ENCODE results near the gene AGER.
"Not testable (repeated sequence)": the region's sequence is repeated elsewhere in the genome, so short reads cannot be mapped to it uniquely, and the experiment has no call there.

Gene AGER

DNA sequence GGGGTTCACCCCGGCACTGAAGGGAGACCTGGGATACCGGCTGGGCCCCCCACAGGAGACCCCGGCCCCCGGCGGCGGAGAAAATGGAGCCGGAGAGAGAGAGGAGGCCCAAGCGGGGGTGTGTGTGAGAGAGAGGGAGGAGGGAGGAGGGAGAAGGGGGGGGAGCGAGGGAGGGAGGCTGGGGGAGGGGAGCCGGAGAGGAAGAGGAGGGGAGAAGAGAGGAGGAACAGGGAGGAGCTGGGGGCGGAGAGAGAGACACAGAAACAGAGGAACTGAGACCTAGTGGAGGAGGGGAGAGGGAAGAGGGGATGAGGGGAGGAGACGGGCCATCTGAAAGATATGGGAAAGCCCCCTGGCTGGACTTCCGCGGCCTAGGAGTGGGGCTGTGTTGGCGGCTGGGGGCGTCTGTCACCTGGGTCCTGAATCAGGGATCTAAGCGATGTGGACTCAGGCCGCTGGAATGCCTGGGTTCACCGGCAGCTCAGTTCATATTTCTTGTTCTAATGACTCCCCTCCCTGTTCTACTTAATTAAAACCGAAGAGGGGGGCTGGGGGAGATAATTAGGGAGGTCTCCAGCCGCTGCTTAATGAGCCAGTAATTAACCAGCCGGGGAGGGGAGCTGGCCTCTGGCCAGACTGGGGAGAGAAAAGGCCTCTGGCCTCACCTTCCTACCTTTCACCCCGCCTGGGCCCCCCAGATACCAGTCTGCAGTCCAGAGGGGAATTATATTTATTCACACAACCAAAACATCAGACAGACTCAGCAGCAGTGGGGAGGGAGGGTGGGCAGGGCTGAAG lies 6.2 kb upstream of the AGER start, which contains the start of gene PBX2:
Gene PBX2, minus strand, starts transcription at position 149 of the 798 bp plus-strand sequence. CDS start 287 bp downstream, outside the sequence.
- peak within 1 kb of the TSS; percentile 74 for H3K4me3 ChIP-seq (ENCODE audit: low read depth, low read length)
- in situ Hi-C loops (cut with HindIII; ENCODE audit: low sequenced_read_pairs) = no loop called here

DNA sequence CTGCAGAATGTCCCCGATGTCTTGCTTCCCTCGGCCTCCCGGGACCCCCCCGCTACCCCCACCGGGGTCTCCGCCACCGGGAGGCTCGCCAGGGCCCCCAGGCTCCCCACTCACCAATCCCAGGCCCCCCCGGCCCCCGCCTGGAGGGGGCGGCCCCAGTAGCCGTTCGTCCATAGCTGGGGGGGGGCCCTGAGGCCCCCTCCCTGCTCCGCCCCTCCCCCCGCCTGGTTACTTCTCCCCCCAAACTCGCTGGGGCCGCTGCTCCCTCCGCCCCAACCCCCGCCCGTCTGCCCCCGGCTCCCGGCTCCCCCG lies 5.6 kb upstream of the AGER start:
- H3K4me3 ChIP-seq (ENCODE audit: low read depth, low read length) = peak overlapping the region; percentile 74
- TF ChIP-seq, protein P1, sequence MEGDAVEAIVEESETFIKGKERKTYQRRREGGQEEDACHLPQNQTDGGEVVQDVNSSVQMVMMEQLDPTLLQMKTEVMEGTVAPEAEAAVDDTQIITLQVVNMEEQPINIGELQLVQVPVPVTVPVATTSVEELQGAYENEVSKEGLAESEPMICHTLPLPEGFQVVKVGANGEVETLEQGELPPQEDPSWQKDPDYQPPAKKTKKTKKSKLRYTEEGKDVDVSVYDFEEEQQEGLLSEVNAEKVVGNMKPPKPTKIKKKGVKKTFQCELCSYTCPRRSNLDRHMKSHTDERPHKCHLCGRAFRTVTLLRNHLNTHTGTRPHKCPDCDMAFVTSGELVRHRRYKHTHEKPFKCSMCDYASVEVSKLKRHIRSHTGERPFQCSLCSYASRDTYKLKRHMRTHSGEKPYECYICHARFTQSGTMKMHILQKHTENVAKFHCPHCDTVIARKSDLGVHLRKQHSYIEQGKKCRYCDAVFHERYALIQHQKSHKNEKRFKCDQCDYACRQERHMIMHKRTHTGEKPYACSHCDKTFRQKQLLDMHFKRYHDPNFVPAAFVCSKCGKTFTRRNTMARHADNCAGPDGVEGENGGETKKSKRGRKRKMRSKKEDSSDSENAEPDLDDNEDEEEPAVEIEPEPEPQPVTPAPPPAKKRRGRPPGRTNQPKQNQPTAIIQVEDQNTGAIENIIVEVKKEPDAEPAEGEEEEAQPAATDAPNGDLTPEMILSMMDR (IDR thresholded peaks at IDR 0.05; ENCODE audit: low read depth, low read length, missing control alignments) = no peak
- no peak for DNase-seq (ENCODE audit: low read depth)
- in situ Hi-C loops (cut with HindIII; ENCODE audit: low sequenced_read_pairs) = loop anchor here (10.0 kb wide), 1 partner anchor 65 kb away; the partner anchor contains the start of gene ATF6B

More for the DNA sequence above, 6.2 kb upstream of the AGER start, which contains the start of gene PBX2:
- peak; percentile 74 for DNase-seq (ENCODE audit: low read depth)
- TF ChIP-seq, protein P1 (IDR thresholded peaks at IDR 0.05; ENCODE audit: low read depth, low read length, missing control alignments) = no peak

DNA sequence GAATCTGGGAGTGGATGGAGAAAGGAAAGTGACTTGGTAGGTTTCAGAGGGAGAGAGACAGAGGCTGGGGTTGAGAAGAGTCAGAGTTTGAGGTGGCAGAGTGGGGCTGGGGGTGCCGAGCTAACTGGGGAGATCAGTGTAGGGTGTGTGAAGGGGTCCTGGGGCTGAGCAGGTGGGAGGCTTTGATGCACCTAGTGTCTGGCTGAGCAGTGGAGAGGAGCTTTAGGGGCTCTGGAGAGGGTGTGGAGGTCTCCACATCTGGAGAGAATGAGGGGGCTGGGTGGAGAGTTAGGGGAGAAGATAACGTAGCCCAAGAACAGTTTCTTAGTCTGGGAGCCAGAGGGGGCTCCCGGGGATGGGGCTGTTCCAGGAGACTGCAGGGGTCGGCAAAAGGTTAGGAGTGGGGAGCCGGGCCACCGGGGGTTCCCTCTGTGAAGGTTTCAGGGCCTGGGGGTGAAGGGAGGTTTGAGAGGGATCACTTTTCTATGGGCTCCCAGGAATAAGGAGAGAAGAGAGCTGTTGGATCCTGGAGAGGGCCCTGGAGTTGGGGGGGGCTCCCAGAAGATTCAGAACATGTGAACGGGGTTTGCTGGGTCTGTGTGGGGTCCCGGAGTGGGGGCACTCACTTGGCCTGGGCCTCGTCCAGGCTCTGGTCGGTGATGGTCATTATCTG lies 5.2 kb upstream of the AGER start:
- in situ Hi-C loops (cut with HindIII; ENCODE audit: low sequenced_read_pairs) = loop anchor here (10.0 kb wide), 1 partner anchor 64 kb away; the partner anchor contains the start of gene ATF6B
- peak overlapping the region; percentile 74 for H3K4me3 ChIP-seq (ENCODE audit: low read depth, low read length)
- TF ChIP-seq, protein P1 (IDR thresholded peaks at IDR 0.05; ENCODE audit: low read depth, low read length, missing control alignments) = no peak
- no peak for DNase-seq (ENCODE audit: low read depth)

DNA sequence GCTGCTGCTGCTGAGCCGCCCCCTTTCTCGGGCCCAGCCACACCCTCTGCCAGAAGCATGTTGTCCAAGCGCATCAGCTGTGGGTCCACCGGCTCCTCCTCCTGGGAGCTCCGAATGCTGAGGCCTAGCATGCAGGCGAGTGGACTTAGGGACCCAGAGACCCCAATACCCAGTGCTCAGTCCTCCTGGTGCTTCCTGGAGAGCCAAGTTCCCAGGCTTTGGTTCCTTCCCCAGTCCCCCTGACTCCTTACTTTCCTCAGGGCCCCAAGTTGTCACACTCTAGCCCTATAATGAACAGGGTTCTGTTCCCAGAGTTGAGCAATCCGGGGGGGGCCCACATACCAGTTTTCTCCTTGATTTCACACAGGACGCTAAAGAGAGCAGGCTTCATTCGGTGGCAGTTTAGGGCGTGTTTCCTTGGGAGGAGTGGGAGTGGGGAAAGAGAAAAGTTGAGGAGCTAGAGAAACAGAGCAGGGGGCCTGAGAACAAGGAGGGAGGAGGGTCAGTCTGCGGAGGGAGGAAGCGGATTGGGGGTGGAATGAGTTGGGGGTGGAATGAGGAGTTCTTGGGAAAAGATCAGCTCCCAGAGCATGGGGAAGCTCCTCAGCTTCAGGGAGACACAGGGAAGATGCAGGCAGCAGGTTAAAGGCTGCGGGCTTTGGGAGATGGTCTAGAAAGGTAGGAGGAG lies 4.5 kb upstream of the AGER start:
- H3K4me3 ChIP-seq (ENCODE audit: low read depth, low read length) = peak overlapping the region; percentile 74
- DNase-seq (ENCODE audit: low read depth) = no peak
- TF ChIP-seq, protein P1 (IDR thresholded peaks at IDR 0.05; ENCODE audit: low read depth, low read length, missing control alignments) = no peak
- in situ Hi-C loops (cut with HindIII; ENCODE audit: low sequenced_read_pairs) = loop anchor here (10.0 kb wide), 1 partner anchor 64 kb away; the partner anchor contains the start of gene ATF6B

DNA sequence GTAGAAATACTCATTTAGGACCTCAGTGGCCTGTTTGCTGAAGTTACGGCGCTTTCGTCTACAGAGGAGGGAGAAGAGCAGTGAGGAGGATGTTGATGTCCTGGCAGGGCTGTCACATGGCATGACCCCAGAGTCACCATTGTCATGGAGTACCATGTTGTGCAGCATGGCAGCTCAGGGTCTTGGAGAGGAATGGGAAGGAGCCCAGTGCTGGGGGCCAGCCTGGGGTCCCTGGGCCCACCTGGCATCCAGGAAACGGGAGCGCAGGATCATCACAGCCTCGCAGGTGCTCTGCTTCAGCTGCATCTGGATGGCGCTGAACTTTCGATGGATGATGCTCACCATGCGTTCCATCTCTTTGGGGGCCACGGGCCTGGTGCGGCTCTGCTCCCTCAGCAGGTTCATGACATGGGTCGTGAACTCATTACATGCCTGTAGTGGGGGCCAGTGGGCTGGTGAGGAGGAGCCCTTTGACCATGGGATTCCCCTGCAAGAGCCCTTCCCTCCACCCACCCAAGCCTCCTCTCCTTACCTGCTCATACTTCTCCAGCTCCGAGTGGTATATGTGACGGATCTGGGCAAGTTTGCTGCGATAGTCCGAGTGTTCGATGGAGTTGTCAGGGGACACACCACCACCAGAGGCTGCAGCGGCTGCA lies 3.8 kb upstream of the AGER start:
- H3K4me3 ChIP-seq (ENCODE audit: low read depth, low read length) = peak overlapping the region; percentile 74
- DNase-seq (ENCODE audit: low read depth) = not testable (repeated sequence)
- in situ Hi-C loops (cut with HindIII; ENCODE audit: low sequenced_read_pairs) = loop anchor here (10.0 kb wide), 1 partner anchor 63 kb away; the partner anchor contains the start of gene ATF6B

DNA sequence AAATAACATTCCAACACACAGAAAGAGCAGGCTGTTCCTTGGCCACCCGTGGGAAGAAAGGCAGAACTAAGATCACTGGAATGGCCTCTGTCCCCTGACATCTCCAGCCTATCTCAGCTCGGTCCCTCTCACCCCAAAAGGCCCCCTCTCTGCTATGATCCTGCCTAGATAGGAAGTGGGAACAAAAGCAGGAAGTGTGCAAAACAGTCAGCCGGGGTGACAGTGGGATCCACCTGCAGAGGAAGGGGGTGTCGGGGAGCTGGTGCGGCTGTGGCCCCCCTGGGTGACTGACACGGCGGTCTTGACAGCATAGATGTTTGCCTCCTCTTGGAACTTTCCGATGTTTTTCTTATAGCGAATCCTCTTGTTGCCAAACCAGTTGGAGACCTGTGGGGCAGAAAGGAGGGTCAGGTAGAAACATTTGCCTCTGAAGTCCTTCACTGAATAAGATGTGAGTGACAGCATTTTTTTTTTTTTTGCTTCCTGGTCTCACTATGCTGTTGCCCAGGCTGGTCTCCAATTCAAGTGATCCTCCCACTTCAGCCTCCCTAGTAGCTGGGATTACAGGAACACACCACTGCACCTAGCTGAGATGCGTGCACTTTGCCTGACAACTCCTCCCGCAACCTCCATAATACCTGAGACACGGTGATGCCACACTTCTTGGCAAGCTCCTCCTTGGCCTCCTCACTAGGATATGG lies 3.1 kb upstream of the AGER start:
- in situ Hi-C loops (cut with HindIII; ENCODE audit: low sequenced_read_pairs) = loop anchor here (10.0 kb wide), 1 partner anchor 62 kb away; the partner anchor contains the start of gene ATF6B
- TF ChIP-seq, protein P1 (IDR thresholded peaks at IDR 0.05; ENCODE audit: low read depth, low read length, missing control alignments) = no peak
- H3K4me3 ChIP-seq (ENCODE audit: low read depth, low read length) = no peak overlapping the region
- no peak for DNase-seq (ENCODE audit: low read depth)

DNA sequence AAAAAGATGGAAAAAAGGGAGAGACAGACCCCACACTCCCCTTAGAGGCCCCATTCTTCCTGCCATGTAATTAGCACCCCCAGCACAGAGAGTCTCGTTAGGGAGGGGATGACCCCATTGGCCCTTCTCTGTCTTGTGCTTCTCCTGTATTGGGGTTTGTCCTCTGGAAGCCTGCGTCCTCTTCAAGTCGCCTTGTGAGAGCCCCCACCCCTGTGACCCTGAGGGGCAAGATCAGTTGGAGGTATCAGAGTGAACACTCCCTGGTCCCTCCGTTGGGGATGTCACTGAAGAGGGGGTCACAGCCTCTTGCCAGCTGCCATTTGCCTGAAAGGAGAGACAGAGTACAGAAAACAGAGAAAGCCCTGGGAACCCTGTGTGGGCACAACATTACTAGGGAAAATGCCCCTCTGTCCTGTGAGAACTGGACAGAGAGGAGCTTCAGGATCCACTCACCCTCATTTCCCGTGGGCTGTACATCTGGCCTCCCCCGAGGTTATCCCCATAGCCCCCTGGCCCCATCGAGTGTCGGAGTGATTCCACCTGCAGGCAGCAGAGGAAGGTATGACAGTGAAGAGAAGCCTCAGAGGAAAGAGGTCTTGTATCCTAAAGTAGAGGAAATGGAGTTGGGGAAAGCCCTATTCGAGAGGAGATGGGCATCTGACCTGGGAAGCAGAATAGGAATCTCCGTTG lies 2.2 kb upstream of the AGER start:
- H3K4me3 ChIP-seq (ENCODE audit: low read depth, low read length); DNase-seq (ENCODE audit: low read depth): not testable (repeated sequence)
- in situ Hi-C loops (cut with HindIII; ENCODE audit: low sequenced_read_pairs) = loop anchor here (10.0 kb wide), 1 partner anchor 61 kb away; the partner anchor contains the start of gene ATF6B

DNA sequence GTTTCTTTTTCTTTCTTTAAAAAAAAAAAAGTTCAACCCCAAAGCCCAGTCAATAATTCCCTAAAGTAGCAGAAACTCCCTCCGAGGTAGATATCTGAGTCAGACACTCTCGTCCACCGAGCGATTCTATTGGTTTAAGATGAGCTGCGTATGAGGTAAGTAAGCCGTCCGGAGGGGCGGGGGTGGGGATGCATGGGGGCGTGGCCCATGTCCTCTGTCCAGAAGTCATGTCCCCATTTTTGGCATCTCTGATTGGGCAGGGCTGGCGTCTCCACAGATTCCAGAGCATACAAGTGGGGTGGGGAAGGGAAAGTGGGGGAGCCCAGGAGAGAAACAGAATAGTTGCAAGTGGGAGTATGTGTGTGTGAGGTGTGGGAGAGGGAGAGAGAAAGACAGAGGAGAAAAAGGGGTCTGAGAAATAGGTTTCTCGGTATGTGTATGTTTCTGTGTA lies 1.7 kb upstream of the AGER start:
- in situ Hi-C loops (cut with HindIII; ENCODE audit: low sequenced_read_pairs) = loop anchor here (10.0 kb wide), 1 partner anchor 61 kb away; the partner anchor contains the start of gene ATF6B
- H3K4me3 ChIP-seq (ENCODE audit: low read depth, low read length) = not testable (repeated sequence)
- peak; percentile 31 for DNase-seq (ENCODE audit: low read depth)

Data from astrocyte of the cerebellum (primary cell).